MV-4-11 (cell line): ENCODE measurements around the gene UQCRQ.
"Not testable (repeated sequence)": the region's sequence is repeated elsewhere in the genome, so short reads cannot be mapped to it uniquely, and the experiment has no call there.

Source experiments
- DNase-seq: peaks from one replicate; lab custom pipeline; 2025; lab: John Stamatoyannopoulos, UW

The UQCRQ gene

GRCh38 chr5:132832612-132833011 lies 33.8 kb upstream of the UQCRQ start:
- no peak for DNase-seq

GRCh38 chr5:132834057-132834456 lies 32.4 kb upstream of the UQCRQ start:
- no peak for DNase-seq

- no peak for DNase-seq
Measured at GRCh38 chr5:132836852-132837251, 29.6 kb upstream of the UQCRQ start.

- no peak for DNase-seq
Measured at GRCh38 chr5:132837868-132838267, 28.6 kb upstream of the UQCRQ start.

- no peak for DNase-seq
Measured at GRCh38 chr5:132838516-132839282, 27.7 kb upstream of the UQCRQ start.

- DNase-seq = peak; percentile 23
Measured at GRCh38 chr5:132839426-132840301, 26.8 kb upstream of the UQCRQ start.

- DNase-seq = no peak
Measured at GRCh38 chr5:132840313-132840712, 26.1 kb upstream of the UQCRQ start.

GRCh38 chr5:132840896-132841295 lies 25.5 kb upstream of the UQCRQ start:
- no peak for DNase-seq

GRCh38 chr5:132841305-132841704 lies 25.1 kb upstream of the UQCRQ start:
- DNase-seq = peak; percentile 66

GRCh38 chr5:132848270-132848669 lies 18.2 kb upstream of the UQCRQ start:
- DNase-seq = no peak

- no peak for DNase-seq
Measured at GRCh38 chr5:132849347-132849746, 17.1 kb upstream of the UQCRQ start.

GRCh38 chr5:132850066-132850465 lies 16.4 kb upstream of the UQCRQ start:
- DNase-seq = no peak

GRCh38 chr5:132853323-132853722 lies 13.1 kb upstream of the UQCRQ start:
- no peak for DNase-seq

GRCh38 chr5:132853790-132854189 lies 12.7 kb upstream of the UQCRQ start:
- peak; percentile 15 for DNase-seq

GRCh38 chr5:132854301-132854700 lies 12.1 kb upstream of the UQCRQ start:
- no peak for DNase-seq

GRCh38 chr5:132854992-132855391 lies 11.4 kb upstream of the UQCRQ start:
- DNase-seq = not testable (repeated sequence)

GRCh38 chr5:132856011-132856410 lies 10.4 kb upstream of the UQCRQ start:
- no peak for DNase-seq

GRCh38 chr5:132859889-132860437 lies 6.5 kb upstream of the UQCRQ start:
- DNase-seq = no peak

GRCh38 chr5:132860742-132861141 lies 5.7 kb upstream of the UQCRQ start:
- DNase-seq = no peak

GRCh38 chr5:132865668-132866341 lies 637 bp upstream of the UQCRQ start:
- no peak for DNase-seq

- DNase-seq = no peak
Measured at GRCh38 chr5:132867046-132867451, 607 bp downstream of the UQCRQ start.

- no peak for DNase-seq
Measured at GRCh38 chr5:132868754-132869153, 2.3 kb downstream of the UQCRQ start.
